Measurements from ENCODE around the gene RAD51B.

The RAD51B gene

GRCh38 chr14:68726093-68726695, 906.6 kb downstream of the RAD51B start:
- DNase-seq, result no peak

- no peak for DNase-seq
Observed at GRCh38 chr14:68727315-68728047, 907.9 kb downstream of the RAD51B start.

DNA sequence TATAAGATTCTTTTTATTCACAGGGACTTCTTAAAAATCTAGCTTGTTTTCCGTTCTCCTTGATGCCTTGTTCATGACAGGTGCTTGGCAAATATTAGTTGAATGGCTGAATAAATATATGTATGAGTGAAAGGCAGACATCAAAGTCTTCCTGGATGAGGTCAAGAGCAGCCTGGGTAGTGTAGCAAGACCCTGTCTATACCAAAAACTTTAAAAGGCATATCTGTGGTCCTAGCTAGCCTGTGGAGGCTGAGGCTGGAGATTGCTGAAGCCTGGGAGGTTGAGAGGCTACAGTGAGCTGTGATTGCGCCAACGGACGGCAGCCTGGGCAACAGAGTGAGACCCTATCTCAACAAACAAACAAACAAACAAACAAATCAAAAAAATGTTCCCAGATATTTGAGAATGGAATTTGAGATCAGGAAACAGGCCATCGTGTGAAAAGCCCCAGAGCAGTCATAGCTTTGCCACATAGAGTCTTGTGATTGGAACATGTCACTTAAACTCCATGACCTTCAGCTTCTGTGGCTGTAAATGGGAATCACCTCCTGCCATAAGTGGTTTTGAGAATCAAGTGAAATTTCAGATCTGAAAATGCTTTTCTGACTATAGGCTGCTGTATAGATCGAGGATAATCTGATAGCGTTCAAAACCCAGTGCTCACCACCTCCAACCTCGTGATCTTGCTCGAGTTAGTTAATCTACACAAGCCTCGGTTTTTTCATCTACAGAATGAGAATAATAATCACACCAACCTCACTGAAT, 908.9 kb downstream of the RAD51B start:
- no peak for DNase-seq

GRCh38 chr14:68729556-68729955, 910.0 kb downstream of the RAD51B start:
- no peak for DNase-seq

- no peak for DNase-seq
Observed at GRCh38 chr14:68730348-68730747, 910.8 kb downstream of the RAD51B start.

- no peak for DNase-seq
Observed at GRCh38 chr14:68730811-68731425, 911.3 kb downstream of the RAD51B start.

- no peak for DNase-seq
Observed at GRCh38 chr14:68733086-68733914, 913.7 kb downstream of the RAD51B start.

DNA sequence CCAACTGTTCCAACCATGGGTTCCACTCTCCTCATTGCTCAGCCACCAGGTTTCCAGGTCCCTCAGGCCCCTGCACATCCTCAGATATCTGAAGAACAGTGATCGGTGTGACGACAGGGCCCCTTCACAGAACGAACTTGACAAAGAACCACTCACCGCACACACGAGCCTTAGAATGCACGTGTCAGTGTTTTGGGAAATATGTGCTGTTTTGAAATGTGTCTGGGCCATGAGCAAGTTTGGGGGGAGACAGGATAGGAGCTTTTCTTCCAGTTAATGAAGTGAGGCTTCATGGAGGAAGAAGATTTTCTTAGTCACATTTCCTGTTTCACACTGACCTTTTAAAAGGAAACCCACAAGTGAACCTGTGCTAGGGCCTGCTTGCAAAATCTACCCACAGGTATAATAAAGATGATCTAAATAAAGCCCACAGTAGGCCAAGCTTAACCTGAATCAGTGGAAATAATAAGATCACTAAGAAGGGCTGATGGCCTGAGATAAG, 914.7 kb downstream of the RAD51B start:
- peak; percentile 24 for DNase-seq

GRCh38 chr14:68735856-68736255, 916.3 kb downstream of the RAD51B start:
- DNase-seq, result no peak

GRCh38 chr14:68736471-68736871, 916.9 kb downstream of the RAD51B start:
- no peak for DNase-seq

DNA sequence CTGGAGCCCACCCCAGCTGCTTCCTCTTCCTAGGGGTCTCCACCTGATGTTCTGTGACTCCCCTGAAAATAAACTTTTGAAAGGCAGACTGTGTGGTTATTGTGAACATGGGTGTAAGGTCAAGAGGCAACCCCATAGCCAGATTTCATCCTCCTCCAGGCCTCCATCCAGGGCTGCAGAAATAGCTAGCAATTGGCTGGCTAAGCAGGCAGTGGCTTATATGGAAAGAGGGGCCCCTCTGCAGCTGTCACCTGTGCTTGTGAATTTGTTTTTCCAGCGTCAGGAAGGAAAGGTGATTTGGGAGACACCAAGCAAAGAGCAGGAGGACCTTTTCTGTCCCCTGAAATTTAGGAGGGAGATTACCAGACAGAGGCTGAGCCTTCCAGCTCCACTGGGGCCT, 917.5 kb downstream of the RAD51B start:
- DNase-seq, result no peak

DNA sequence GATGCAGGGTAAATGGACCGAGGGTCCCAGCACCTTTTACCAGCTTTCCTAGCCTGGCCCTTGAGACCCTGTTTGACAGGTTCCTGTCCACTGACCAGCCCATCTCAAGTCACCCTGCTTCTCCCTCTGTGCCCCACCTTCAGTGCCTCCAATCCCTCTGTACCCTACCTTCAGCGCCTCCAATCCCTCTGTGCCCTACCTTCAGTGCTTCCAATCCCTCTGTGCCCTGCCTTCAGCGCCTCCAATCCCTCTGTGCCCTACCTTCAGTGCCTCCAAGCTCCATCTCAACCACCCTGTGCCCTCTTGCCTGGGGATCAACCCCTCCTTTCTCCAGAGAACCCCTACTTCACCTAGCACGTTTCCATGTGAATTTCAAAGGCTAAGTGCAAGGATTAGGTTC, 919.0 kb downstream of the RAD51B start:
- no peak for DNase-seq

GRCh38 chr14:68739701-68740100, 920.1 kb downstream of the RAD51B start:
- DNase-seq, result no peak

DNA sequence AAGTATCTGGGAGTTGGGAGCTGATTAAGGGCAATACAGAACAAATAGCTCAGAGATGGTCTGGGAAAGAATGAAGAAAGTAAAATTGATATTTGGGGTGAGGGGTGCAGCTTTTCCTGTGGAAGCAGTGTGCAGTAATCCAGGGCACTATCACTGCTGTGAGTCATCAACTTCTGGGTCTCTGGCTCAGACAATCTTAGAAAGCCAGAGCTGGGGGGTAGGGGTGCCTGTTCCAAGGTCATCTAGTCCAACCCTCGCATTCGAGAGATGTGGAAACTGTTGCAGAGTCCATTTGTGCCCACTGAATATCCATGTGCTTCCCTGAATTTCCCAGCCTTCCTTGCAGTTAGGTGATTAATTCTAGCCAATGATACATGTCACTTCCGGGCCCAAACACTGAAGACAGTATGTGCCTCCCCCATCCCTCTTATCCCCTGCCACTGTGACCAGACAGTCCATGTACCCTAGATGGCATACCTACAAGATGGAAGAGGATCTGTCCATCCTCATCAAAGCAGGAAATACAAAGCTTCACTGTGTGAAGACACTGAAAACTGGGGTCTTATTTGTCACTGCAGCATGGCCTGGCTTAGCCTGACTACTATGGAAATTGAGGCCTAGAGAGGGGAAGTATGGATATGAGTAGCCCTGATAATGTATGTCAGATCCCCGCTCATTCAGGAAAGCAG, 921.4 kb downstream of the RAD51B start:
- DNase-seq, result no peak

DNA sequence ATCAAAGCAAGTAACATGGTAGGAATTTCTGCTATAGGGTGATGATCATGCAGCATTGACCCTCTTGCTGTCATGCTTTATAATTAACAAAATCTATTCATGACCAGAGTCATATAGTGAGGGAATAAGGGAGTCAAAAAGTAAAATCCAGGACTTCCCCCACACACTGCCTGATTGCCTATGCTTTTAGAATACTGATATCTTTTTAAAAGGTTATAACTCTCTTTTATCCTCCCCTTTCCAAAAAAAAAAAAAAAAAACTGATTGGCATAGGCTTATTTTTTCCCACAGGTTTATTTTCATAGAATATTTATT, 921.9 kb downstream of the RAD51B start:
- no peak for DNase-seq

DNA sequence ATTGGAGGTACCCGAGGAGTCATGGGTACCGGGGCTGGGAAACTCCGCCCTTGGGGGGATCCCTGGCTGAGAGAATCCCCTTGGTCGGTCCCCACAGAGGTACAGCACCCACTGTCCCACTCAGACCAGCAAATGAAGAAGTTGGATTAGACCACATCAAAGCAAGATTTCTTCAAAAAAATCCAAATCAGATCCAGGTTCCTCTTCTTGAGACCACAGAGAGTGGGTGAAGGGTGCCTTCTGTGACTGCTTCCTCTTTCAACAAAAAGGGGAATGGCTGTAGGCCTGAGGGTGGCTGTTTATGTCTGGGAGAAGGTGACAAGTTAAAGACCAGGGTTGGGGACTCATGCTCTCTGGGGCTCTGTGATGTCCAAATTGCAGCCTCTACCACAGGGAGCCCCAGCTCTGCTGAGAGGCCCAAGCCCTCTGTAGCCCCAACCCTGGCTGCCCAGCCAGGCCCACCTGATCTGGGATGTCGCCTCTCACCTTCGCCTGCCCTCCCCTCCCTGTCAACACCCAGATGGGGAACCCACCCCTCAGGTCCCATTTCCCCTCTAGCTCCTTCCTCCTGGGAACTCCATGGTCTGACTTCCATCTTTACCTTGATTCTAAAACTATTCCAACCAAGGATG, 922.4 kb downstream of the RAD51B start:
- no peak for DNase-seq

GRCh38 chr14:68744613-68745012, 925.0 kb downstream of the RAD51B start:
- DNase-seq, result no peak

GRCh38 chr14:68747393-68747792, 927.8 kb downstream of the RAD51B start:
- DNase-seq, result no peak

DNA sequence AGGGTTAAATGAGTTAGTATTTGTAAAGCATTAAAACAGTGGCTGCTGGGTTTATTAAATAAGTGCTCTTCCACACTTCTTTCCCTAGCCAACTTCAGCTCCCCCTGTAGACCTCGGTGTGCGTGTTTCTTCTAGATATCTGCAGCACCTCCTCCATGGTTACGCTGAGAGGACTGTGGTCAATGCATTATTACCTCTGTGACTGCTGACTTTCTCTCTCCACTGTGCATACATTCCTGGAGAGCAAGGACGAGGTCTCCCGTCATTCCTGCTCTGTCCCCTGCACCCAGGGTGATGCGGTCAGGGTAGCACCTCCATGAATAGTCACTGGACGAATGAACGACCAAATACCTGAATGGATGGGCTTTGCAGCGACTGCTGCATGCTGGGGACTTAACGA, 928.7 kb downstream of the RAD51B start:
- DNase-seq, result no peak

DNA sequence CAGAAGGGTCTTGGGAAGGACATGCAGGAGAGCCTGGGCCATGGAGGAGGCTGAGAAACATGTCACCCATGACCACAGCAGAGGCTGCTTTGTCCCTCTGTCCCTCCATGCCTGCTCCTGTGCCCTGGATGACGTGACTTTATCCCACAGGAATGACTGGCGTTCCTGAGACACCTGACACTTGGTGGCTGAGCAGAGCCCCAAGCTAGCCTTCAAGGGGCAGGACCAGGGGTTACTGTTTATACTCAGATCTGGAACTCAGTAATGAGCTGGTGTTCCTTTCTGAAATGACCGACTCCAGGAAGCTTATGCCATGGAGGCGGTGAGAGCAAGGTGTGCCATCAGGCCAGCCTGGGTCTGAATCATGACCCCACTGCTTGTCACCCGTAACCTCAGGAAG, 929.1 kb downstream of the RAD51B start:
- DNase-seq, result no peak
